ENCODE measurements around the gene PSMC2. TPM values are rescaled to one million over a fixed set of nuclear protein-coding genes. Genes with fewer than 3 reads are reported as not detected.

The PSMC2 gene
- polyA plus RNA-seq, 2 of the 4 experiments (the other 2 are of a cell fraction): 252 to 287 TPM

DNA sequence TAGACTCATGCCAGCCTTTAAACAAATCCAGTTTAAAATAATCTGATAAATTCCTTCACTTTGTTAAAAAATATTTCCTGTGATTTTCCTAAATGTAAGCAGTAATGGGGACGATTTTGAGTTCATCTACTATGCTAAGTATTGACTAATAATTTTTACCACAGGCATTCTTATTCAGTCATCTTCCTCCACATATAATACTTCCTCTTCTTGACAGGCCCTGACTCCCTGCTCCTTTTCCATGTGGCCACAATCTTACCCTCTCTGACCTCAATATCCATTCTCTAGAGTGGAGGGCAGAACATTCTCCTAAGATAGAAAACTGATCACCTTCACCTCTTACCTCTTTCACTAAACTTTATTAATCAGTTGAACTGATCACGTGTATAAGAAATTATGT lies 10.7 kb upstream of the PSMC2 start:
- H3K27ac ChIP-seq: no peak overlapping the region
- CTCF ChIA-PET: no interaction called here
- no peak for DNase-seq (ENCODE audit: low read depth in 1 of 2, low spot score in 1 of 2)
- TF ChIP-seq, protein P1, sequence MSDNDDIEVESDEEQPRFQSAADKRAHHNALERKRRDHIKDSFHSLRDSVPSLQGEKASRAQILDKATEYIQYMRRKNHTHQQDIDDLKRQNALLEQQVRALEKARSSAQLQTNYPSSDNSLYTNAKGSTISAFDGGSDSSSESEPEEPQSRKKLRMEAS (IDR thresholded peaks at IDR 0.05): no peak
- TF ChIP-seq TFCP2L1 (CRISPR knock-in tag; IDR thresholded peaks at IDR 0.05): no peak
- TF ChIP-seq TP53 (CRISPR knock-in tag; IDR thresholded peaks at IDR 0.05): no peak
- TF ChIP-seq ZSCAN20 (CRISPR knock-in tag; IDR thresholded peaks at IDR 0.05): no peak
- TF ChIP-seq EHF (CRISPR knock-in tag; IDR thresholded peaks at IDR 0.05): no peak
- TF ChIP-seq CHD4 (IDR thresholded peaks at IDR 0.05; ENCODE audit: borderline replicate concordance): no peak
- TF ChIP-seq HOXB5 (CRISPR knock-in tag; IDR thresholded peaks at IDR 0.05): no peak
- TF ChIP-seq MAFK (IDR thresholded peaks at IDR 0.05; ENCODE audit: partially characterized antibody): no peak
- TF ChIP-seq RFX5 (IDR thresholded peaks at IDR 0.05): no peak
- TF ChIP-seq, protein P2, sequence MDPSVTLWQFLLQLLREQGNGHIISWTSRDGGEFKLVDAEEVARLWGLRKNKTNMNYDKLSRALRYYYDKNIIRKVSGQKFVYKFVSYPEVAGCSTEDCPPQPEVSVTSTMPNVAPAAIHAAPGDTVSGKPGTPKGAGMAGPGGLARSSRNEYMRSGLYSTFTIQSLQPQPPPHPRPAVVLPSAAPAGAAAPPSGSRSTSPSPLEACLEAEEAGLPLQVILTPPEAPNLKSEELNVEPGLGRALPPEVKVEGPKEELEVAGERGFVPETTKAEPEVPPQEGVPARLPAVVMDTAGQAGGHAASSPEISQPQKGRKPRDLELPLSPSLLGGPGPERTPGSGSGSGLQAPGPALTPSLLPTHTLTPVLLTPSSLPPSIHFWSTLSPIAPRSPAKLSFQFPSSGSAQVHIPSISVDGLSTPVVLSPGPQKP (IDR thresholded peaks at IDR 0.05; ENCODE audit: low read depth, low read length): no peak
- TF ChIP-seq, protein P3, sequence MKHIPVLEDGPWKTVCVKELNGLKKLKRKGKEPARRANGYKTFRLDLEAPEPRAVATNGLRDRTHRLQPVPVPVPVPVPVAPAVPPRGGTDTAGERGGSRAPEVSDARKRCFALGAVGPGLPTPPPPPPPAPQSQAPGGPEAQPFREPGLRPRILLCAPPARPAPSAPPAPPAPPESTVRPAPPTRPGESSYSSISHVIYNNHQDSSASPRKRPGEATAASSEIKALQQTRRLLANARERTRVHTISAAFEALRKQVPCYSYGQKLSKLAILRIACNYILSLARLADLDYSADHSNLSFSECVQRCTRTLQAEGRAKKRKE (CRISPR knock-in tag; IDR thresholded peaks at IDR 0.05; ENCODE audit: low read depth): no peak
- no peak for TF ChIP-seq PHF8 (IDR thresholded peaks at IDR 0.05; ENCODE audit: borderline replicate concordance, low read depth)
- TF ChIP-seq SMC3 (IDR thresholded peaks at IDR 0.05): no peak
- TF ChIP-seq ZNF302 (CRISPR knock-in tag; IDR thresholded peaks at IDR 0.05): no peak
- TF ChIP-seq, protein P4, sequence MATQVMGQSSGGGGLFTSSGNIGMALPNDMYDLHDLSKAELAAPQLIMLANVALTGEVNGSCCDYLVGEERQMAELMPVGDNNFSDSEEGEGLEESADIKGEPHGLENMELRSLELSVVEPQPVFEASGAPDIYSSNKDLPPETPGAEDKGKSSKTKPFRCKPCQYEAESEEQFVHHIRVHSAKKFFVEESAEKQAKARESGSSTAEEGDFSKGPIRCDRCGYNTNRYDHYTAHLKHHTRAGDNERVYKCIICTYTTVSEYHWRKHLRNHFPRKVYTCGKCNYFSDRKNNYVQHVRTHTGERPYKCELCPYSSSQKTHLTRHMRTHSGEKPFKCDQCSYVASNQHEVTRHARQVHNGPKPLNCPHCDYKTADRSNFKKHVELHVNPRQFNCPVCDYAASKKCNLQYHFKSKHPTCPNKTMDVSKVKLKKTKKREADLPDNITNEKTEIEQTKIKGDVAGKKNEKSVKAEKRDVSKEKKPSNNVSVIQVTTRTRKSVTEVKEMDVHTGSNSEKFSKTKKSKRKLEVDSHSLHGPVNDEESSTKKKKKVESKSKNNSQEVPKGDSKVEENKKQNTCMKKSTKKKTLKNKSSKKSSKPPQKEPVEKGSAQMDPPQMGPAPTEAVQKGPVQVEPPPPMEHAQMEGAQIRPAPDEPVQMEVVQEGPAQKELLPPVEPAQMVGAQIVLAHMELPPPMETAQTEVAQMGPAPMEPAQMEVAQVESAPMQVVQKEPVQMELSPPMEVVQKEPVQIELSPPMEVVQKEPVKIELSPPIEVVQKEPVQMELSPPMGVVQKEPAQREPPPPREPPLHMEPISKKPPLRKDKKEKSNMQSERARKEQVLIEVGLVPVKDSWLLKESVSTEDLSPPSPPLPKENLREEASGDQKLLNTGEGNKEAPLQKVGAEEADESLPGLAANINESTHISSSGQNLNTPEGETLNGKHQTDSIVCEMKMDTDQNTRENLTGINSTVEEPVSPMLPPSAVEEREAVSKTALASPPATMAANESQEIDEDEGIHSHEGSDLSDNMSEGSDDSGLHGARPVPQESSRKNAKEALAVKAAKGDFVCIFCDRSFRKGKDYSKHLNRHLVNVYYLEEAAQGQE (IDR thresholded peaks at IDR 0.05): no peak
- TF ChIP-seq, protein P5, sequence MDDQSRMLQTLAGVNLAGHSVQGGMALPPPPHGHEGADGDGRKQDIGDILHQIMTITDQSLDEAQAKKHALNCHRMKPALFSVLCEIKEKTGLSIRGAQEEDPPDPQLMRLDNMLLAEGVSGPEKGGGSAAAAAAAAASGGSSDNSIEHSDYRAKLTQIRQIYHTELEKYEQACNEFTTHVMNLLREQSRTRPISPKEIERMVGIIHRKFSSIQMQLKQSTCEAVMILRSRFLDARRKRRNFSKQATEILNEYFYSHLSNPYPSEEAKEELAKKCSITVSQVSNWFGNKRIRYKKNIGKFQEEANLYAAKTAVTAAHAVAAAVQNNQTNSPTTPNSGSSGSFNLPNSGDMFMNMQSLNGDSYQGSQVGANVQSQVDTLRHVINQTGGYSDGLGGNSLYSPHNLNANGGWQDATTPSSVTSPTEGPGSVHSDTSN (IDR thresholded peaks at IDR 0.05): no peak
- no peak for TF ChIP-seq RARB (CRISPR knock-in tag; IDR thresholded peaks at IDR 0.05)
- no peak for TF ChIP-seq NFE2L2 (conservative IDR thresholded peaks at IDR 0.05; ENCODE audit: low read length)
- no peak for ATAC-seq
- no peaks in the 10 kb centered on the region for H3K4me1 ChIP-seq
- FAIRE-seq: no peak
- WGBS (ENCODE audit: missing lambda C conversion rate): 92% methylated on average over 2 of the region's 2 CpGs
- H3K4me3 ChIP-seq: no peak overlapping the region
- POLR2A ChIA-PET: no interaction called here
- H3K9me3 ChIP-seq: no peaks in the 10 kb centered on the region
- no peak overlapping the region for H3K4me2 ChIP-seq

DNA sequence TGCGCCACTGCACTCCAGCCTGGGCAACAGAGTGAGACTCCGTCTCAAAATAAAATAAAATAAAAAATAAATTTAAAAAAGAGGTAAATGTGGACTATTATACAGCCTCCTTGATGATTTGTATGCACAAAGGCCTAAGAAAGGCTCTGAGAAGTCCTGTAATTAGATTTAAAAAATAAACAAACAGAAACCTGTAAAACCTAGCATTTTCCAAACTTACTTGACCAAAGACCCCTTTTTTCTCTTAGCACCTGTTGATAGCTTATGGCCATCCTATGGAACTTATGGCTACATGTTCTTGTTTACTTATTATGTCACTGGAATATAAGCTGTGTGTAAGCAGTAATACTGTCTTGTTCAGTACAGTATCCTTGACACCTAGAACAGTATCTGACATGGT lies 8.6 kb upstream of the PSMC2 start:
- ATAC-seq: no peak
- FAIRE-seq: no peak
- ChIA-PET POLR2A (interaction anchor here (1.9 kb wide), 1 partner anchor 9 kb away, joined by 5 read pairs; the partner anchor contains the start of gene PSMC2), CTCF (interaction anchor here (1.6 kb wide), 1 partner anchor 9 kb away, joined by 4 read pairs; no protein-coding TSS in a partner anchor)
- Histone ChIP-seq H3K27ac (no peak overlapping the region), H3K4me2 (no peak overlapping the region), H3K4me3 (no peak overlapping the region), H3K4me1 (peaks cover 12% of the 10 kb centered on the region; the same call in 2 of the 3 replicates), H3K9me3 (no peaks in the 10 kb centered on the region)
- no peak for DNase-seq (ENCODE audit: low read depth in 1 of 2, low spot score in 1 of 2)
- 97% methylated on average over 2 of the region's 2 CpGs for WGBS (ENCODE audit: missing lambda C conversion rate)
- TF ChIP-seq GATA3 (IDR thresholded peaks at IDR 0.05; ENCODE audit: borderline replicate concordance): no peak
- TF ChIP-seq, protein P1 (IDR thresholded peaks at IDR 0.05): no peak
- no peak for TF ChIP-seq TFCP2L1 (CRISPR knock-in tag; IDR thresholded peaks at IDR 0.05)
- TF ChIP-seq CHD4 (IDR thresholded peaks at IDR 0.05; ENCODE audit: borderline replicate concordance): no peak
- no peak for TF ChIP-seq MAZ (IDR thresholded peaks at IDR 0.05; ENCODE audit: borderline replicate concordance, low read depth, low read length)
- TF ChIP-seq, protein P3 (CRISPR knock-in tag; IDR thresholded peaks at IDR 0.05; ENCODE audit: low read depth): no peak

Data from A549 (cell line).